Measurements from ENCODE around the gene G6PC1.

G6PC1 gene

DNA sequence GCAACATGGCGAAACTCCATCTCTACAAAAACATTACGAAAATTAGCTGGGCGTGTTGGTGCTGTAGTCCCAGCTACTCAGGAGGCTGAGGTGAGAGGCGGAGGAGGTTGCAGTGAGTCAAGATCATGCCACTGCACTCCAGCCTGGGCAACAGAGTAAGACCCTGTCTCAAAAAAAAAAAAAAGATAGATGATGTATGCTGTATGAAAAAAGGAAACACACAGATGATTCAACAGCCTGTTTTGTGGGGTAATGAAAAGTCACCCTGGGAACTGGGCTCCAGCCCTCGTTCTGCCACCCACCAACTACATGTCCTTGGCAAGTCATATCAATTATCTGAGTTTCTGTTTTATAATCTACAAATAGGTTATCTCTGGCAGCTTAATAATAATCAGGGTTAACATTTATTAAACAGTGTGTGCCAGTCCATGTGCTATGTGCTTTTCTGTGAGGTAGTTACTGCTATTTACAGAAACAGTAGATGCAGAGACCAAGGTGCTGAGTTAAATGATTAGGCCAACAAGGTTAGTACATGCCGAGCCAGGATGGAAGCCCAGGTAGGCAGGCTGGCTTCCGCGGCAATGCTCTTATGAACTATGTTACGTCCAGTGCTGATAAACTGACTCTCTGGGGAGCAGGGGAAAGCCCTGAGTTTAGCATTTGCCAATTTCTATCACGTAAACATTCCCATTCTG, 1.1 kb downstream of the G6PC1 start:
- Histone ChIP-seq H3K9me3 (ENCODE audit: control extremely low read depth in 1 of 5, control insufficient read depth in 4 of 5, insufficient read depth in 2 of 5, low read depth in 1 of 5, low read length in 4 of 5) (no peaks in the 10 kb centered on the region), H3K36me3 (ENCODE audit: control insufficient read depth in 4 of 4, insufficient read depth in 4 of 4, low read length in 3 of 4) (no peaks in the 10 kb centered on the region), H3K4me3 (ENCODE audit: control insufficient read depth in 1 of 7, extremely low read depth in 1 of 7, insufficient read depth in 4 of 7, low read depth in 2 of 7, low read length in 6 of 7) (no peak overlapping the region), H3K27me3 (replicated peaks in 2 of 5; ENCODE audit: control insufficient read depth in 4 of 5, insufficient read depth in 5 of 5, low read length in 4 of 5) (no peaks in the 10 kb centered on the region), H3K4me1 (ENCODE audit: control extremely low read depth in 1 of 4, control insufficient read depth in 4 of 4, insufficient read depth in 4 of 4, low read length in 3 of 4) (no peaks in the 10 kb centered on the region), H3K27ac (ENCODE audit: insufficient read depth in 1 of 2, low read depth in 1 of 2, low read length in 2 of 2, poor library complexity in 1 of 2, severe bottlenecking in 2 of 2) (no peak overlapping the region)
- CTCF ChIA-PET, result no interaction called here
- WGBS (ENCODE audit: insufficient coverage), result 95% methylated on average over 7 of the region's 10 CpGs
- POLR2A ChIA-PET, result no interaction called here
- no peak for DNase-seq

DNA sequence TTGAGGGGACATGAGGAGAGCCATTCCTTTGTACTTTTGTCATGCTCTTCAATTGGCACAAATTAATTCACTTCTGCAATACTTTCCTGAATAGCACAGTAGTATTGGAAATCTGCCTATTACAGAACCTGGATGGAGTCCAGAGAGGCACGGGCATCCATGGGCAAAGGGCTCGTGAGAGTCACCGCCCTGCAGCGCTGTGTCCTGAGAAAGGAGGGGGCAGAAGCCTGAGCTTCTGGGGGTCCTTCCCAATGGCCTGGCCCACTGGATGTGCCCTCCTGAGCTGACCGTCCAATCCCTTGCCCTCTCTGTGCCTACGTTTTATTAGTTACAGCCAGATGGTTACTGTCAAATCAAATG, 3.5 kb downstream of the G6PC1 start:
- Histone ChIP-seq H3K4me1 (ENCODE audit: control extremely low read depth in 1 of 4, control insufficient read depth in 4 of 4, insufficient read depth in 4 of 4, low read length in 3 of 4) (peaks cover 0 to 3% (median 0%) of the 10 kb centered on the region in 4 experiments), H3K27me3 (replicated peaks in 2 of 5; ENCODE audit: control insufficient read depth in 4 of 5, insufficient read depth in 5 of 5, low read length in 4 of 5) (no peaks in the 10 kb centered on the region), H3K27ac (ENCODE audit: insufficient read depth in 1 of 2, low read depth in 1 of 2, low read length in 2 of 2, poor library complexity in 1 of 2, severe bottlenecking in 2 of 2) (no peak overlapping the region), H3K4me3 (ENCODE audit: control insufficient read depth in 1 of 7, extremely low read depth in 1 of 7, insufficient read depth in 4 of 7, low read depth in 2 of 7, low read length in 6 of 7) (no peak overlapping the region), H3K9me3 (ENCODE audit: control extremely low read depth in 1 of 5, control insufficient read depth in 4 of 5, insufficient read depth in 2 of 5, low read depth in 1 of 5, low read length in 4 of 5) (no peaks in the 10 kb centered on the region), H3K36me3 (ENCODE audit: control insufficient read depth in 4 of 4, insufficient read depth in 4 of 4, low read length in 3 of 4) (no peaks in the 10 kb centered on the region)
- no peak for DNase-seq
- 86% methylated on average over 4 of the region's 6 CpGs for WGBS (ENCODE audit: insufficient coverage)
- ChIA-PET CTCF (interaction anchor here (1.1 kb wide), 1 partner anchor 34 kb away, joined by 3 read pairs; no protein-coding TSS in a partner anchor), POLR2A (interaction anchor here (0.6 kb wide), 1 partner anchor 212 kb away, joined by 3 read pairs; no protein-coding TSS in a partner anchor)

DNA sequence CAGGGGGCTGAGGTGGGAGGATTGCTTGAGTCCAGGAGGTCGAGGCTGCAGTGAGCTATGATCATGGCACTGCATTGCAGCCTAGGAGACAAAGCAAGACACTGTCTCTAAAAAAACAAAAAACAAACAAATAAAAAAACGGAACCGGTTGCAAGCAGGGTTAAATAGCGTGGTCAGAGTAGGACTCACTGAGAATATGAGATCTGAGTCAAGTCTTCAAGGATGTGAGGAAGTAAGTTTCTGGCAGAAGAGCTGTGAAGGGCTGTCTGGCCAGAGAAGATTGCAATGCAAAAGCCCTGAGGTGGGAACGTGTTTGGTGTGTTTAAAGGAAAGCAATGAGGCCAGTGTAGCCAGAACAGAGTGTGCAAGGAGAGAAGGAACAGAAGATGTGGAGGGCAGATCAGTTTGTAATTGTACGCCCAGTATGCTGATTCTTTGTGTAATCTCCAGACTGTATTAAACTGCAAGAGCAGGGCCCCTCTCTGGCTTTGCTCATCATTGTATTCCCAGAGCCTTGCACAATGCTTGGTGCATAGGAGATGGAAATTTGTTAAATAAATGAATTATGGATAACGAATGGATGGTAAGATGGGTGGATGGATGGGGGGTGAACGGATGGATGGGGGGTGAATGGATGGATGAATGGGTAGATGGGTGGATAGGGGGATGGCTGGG, 6.3 kb downstream of the G6PC1 start:
- 86% methylated on average over 7 of the region's 8 CpGs for WGBS (ENCODE audit: insufficient coverage)
- no peaks in the 10 kb centered on the region for H3K36me3 ChIP-seq (ENCODE audit: control insufficient read depth in 4 of 4, insufficient read depth in 4 of 4, low read length in 3 of 4)
- no peak overlapping the region for H3K27ac ChIP-seq (ENCODE audit: insufficient read depth in 1 of 2, low read depth in 1 of 2, low read length in 2 of 2, poor library complexity in 1 of 2, severe bottlenecking in 2 of 2)
- peaks cover 0 to 3% (median 0%) of the 10 kb centered on the region in 4 experiments for H3K4me1 ChIP-seq (ENCODE audit: control extremely low read depth in 1 of 4, control insufficient read depth in 4 of 4, insufficient read depth in 4 of 4, low read length in 3 of 4)
- peaks cover 0 to 2% (median 0%) of the 10 kb centered on the region in 5 experiments for H3K27me3 ChIP-seq (replicated peaks in 2 of 5; ENCODE audit: control insufficient read depth in 4 of 5, insufficient read depth in 5 of 5, low read length in 4 of 5)
- CTCF ChIA-PET, result no interaction called here
- H3K9me3 ChIP-seq (ENCODE audit: control extremely low read depth in 1 of 5, control insufficient read depth in 4 of 5, insufficient read depth in 2 of 5, low read depth in 1 of 5, low read length in 4 of 5), result no peaks in the 10 kb centered on the region
- POLR2A ChIA-PET, result no interaction called here
- DNase-seq, result no peak
- no peak overlapping the region for H3K4me3 ChIP-seq (ENCODE audit: control insufficient read depth in 1 of 7, extremely low read depth in 1 of 7, insufficient read depth in 4 of 7, low read depth in 2 of 7, low read length in 6 of 7)

DNA sequence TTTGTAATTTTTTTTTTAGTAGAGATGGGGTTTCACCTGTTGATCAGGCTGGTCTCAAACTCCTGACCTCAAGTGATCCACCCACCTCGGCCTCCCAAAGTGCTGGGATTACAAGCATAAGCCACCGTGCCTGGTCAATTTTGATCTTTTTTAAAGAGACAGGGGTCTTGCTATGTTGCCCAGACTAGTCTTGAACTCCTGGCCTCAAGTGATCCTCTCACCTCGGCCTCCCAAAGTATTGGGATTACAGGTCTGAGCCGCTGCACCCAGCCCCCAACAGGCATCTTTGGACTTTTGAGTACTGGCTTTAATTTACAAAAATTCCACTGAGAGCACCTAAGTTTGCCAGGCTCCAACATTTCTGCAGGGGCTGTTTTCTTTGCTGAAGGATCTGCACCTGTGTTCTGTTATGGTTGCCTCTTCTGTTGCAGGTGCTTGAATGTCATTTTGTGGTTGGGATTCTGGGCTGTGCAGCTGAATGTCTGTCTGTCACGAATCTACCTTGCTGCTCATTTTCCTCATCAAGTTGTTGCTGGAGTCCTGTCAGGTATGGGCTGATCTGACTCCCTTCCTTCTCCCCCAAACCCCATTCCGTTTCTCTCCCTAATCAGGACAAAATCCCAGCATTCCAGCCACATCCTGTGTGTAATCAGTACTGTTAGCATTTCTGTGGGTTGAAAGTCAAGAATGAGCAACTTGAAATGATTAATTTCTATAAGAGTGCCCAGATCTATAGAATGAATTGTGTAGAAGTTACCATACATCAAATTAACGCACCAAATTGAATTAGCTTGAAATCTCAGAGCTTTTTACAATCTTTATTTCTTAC, 8.5 kb downstream of the G6PC1 start:
- no peak for DNase-seq
- H3K27me3 ChIP-seq (replicated peaks in 2 of 5; ENCODE audit: control insufficient read depth in 4 of 5, insufficient read depth in 5 of 5, low read length in 4 of 5), result peaks cover 0 to 2% (median 0%) of the 10 kb centered on the region in 5 experiments
- no peaks in the 10 kb centered on the region for H3K36me3 ChIP-seq (ENCODE audit: control insufficient read depth in 4 of 4, insufficient read depth in 4 of 4, low read length in 3 of 4)
- 95% methylated on average over 3 of the region's 7 CpGs for WGBS (ENCODE audit: insufficient coverage)
- peaks cover 0 to 3% (median 0%) of the 10 kb centered on the region in 4 experiments for H3K4me1 ChIP-seq (ENCODE audit: control extremely low read depth in 1 of 4, control insufficient read depth in 4 of 4, insufficient read depth in 4 of 4, low read length in 3 of 4)
- CTCF ChIA-PET, result interaction anchor here (0.7 kb wide), 1 partner anchor 276 kb away, joined by 3 read pairs; no protein-coding TSS in a partner anchor
- H3K27ac ChIP-seq (ENCODE audit: insufficient read depth in 1 of 2, low read depth in 1 of 2, low read length in 2 of 2, poor library complexity in 1 of 2, severe bottlenecking in 2 of 2), result no peak overlapping the region
- no peak overlapping the region for H3K4me3 ChIP-seq (ENCODE audit: control insufficient read depth in 1 of 7, extremely low read depth in 1 of 7, insufficient read depth in 4 of 7, low read depth in 2 of 7, low read length in 6 of 7)
- no peaks in the 10 kb centered on the region for H3K9me3 ChIP-seq (ENCODE audit: control extremely low read depth in 1 of 5, control insufficient read depth in 4 of 5, insufficient read depth in 2 of 5, low read depth in 1 of 5, low read length in 4 of 5)
- POLR2A ChIA-PET, result no interaction called here

DNA sequence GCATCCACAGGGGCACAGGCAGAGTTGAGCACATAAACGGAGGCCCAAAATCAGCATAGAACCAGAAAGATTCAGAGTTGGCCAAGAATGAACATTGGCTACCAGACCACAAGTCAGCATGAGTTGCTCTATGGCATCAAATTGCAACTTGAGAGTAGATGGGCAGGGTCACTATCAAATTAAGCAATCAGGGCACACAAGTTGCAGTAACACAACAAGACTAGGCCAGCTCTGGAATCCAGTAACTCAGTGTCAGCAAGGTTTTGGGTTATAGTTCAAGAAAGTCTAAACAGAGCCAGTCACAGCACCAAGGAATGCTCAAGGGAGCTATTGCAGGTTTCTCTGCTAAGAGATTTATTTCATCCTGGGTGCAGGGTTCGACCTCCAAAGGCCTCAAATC, 12.9 kb downstream of the G6PC1 start:
- no peaks in the 10 kb centered on the region for H3K36me3 ChIP-seq (ENCODE audit: control insufficient read depth in 4 of 4, insufficient read depth in 4 of 4, low read length in 3 of 4)
- H3K27ac ChIP-seq (ENCODE audit: insufficient read depth in 1 of 2, low read depth in 1 of 2, low read length in 2 of 2, poor library complexity in 1 of 2, severe bottlenecking in 2 of 2), result no peak overlapping the region
- no peak overlapping the region for H3K4me3 ChIP-seq (ENCODE audit: control insufficient read depth in 1 of 7, extremely low read depth in 1 of 7, insufficient read depth in 4 of 7, low read depth in 2 of 7, low read length in 6 of 7)
- no peaks in the 10 kb centered on the region for H3K9me3 ChIP-seq (ENCODE audit: control extremely low read depth in 1 of 5, control insufficient read depth in 4 of 5, insufficient read depth in 2 of 5, low read depth in 1 of 5, low read length in 4 of 5)
- 85% methylated on average over 2 of the region's 2 CpGs for whole genome bisulfite sequencing (ENCODE audit: insufficient coverage)
- no peak for DNase-seq
- peaks cover 0 to 2% (median 0%) of the 10 kb centered on the region in 5 experiments for H3K27me3 ChIP-seq (replicated peaks in 2 of 5; ENCODE audit: control insufficient read depth in 4 of 5, insufficient read depth in 5 of 5, low read length in 4 of 5)
- H3K4me1 ChIP-seq (ENCODE audit: control extremely low read depth in 1 of 4, control insufficient read depth in 4 of 4, insufficient read depth in 4 of 4, low read length in 3 of 4), result no peaks in the 10 kb centered on the region
- ChIA-PET CTCF (interaction anchor here (1.4 kb wide), 1 partner anchor 70 kb away, joined by 5 read pairs; the partner anchor contains the start of gene AOC2), POLR2A (no interaction called here)

GRCh38 chr17:42913981-42914617, 13.5 kb downstream of the G6PC1 start:
- Histone ChIP-seq H3K4me3 (ENCODE audit: control insufficient read depth in 1 of 7, extremely low read depth in 1 of 7, insufficient read depth in 4 of 7, low read depth in 2 of 7, low read length in 6 of 7) (no peak overlapping the region), H3K9me3 (ENCODE audit: control extremely low read depth in 1 of 5, control insufficient read depth in 4 of 5, insufficient read depth in 2 of 5, low read depth in 1 of 5, low read length in 4 of 5) (no peaks in the 10 kb centered on the region), H3K4me1 (ENCODE audit: control extremely low read depth in 1 of 4, control insufficient read depth in 4 of 4, insufficient read depth in 4 of 4, low read length in 3 of 4) (no peaks in the 10 kb centered on the region), H3K36me3 (ENCODE audit: control insufficient read depth in 4 of 4, insufficient read depth in 4 of 4, low read length in 3 of 4) (no peaks in the 10 kb centered on the region), H3K27ac (ENCODE audit: insufficient read depth in 1 of 2, low read depth in 1 of 2, low read length in 2 of 2, poor library complexity in 1 of 2, severe bottlenecking in 2 of 2) (no peak overlapping the region), H3K27me3 (replicated peaks in 2 of 5; ENCODE audit: control insufficient read depth in 4 of 5, insufficient read depth in 5 of 5, low read length in 4 of 5) (peaks cover 0 to 2% (median 0%) of the 10 kb centered on the region in 5 experiments)
- POLR2A ChIA-PET, result no interaction called here
- WGBS (ENCODE audit: insufficient coverage), result 100% methylated on average over 1 of the region's 3 CpGs
- CTCF ChIA-PET, result interaction anchor here (1.4 kb wide), 1 partner anchor 70 kb away, joined by 5 read pairs; the partner anchor contains the start of gene AOC2
- no peak for DNase-seq
